Esophagus muscularis mucosa (tissue), 4 donors: ENCODE measurements around the gene ATP2B2.

Experiments
- EP300 ChIP-seq: sonication (generic); formaldehyde crosslinking; IDR thresholded peaks from one replicate; pipeline ENCODE4 v1.6.1; 2017; ENCODE audit warnings: antibody characterized with exemption
- POLR2A ChIP-seq: fragments of 450-650 bp; IDR thresholded peaks from one replicate; pipeline ENCODE4 v1.6.1; 2017; ENCODE audit warnings: antibody characterized with exemption, moderate library complexity, mild to moderate bottlenecking, low read depth
- POLR2AphosphoS5 ChIP-seq, 2 donors: sonication (generic); formaldehyde crosslinking; IDR thresholded peaks; one replicate each; pipeline ENCODE4 v1.6.1; 2017; ENCODE audit warnings: antibody characterized with exemption in 2 of 2
- TF ChIP-seq, protein P1 (sequence below), 3 experiments: fragments of 200-600 bp in 2 of 3; fragments of 450-650 bp in 1 of 3; sonication (generic) in 2 of 3; IDR thresholded peaks; one replicate each; pipeline ENCODE4 v1.5.1; 2017 to 2019; ENCODE audit warnings: antibody characterized with exemption in 3 of 3, mild to moderate bottlenecking in 2 of 3, moderate library complexity in 1 of 3

DNA sequence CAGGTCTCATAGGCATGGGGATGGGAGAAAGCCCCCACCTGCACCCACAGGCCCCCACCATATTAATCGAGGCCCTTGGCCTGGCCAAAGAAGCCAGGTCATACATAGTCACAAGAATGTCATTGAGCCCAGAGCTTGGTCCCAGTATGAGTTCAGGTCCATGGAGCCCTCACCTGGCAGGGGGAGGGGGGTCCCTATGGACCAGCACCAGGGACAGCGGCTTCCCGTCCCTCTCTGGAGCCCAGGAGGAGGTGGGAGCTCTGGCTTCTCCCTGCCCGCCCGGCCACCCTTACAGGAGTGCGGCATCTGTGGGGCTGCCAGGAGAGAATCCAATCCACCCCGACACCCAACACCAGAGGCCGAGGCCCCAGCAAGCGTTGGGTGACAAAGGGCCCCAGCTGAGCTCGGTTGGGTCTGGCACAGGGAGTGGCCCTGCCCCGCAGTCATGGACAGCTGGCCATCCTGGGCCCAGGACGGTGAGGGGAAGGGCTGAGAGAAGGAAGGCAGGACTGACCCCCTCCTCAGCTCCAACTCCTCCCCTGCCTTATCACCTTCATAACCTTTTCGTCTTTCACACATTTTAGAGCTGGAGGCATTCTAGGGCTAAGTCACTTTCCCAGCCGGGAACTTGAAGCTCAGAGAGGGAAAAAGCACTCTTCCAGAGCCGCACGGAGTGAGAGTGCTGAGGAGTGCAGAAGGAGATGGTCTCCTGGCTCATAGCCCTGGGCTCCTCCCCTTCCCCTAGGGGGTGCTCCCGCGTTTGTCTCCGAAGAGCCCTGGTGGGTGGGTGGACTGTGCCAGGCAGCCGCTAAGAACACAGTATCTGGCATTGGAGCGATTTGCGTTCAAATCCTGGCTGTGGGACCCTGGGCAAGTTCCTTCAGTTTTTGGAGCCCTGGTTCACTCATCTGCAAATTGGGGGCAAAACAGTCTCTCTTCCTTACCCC, 54.6 kb downstream of the ATP2B2 start:
- TF ChIP-seq, protein P1, sequence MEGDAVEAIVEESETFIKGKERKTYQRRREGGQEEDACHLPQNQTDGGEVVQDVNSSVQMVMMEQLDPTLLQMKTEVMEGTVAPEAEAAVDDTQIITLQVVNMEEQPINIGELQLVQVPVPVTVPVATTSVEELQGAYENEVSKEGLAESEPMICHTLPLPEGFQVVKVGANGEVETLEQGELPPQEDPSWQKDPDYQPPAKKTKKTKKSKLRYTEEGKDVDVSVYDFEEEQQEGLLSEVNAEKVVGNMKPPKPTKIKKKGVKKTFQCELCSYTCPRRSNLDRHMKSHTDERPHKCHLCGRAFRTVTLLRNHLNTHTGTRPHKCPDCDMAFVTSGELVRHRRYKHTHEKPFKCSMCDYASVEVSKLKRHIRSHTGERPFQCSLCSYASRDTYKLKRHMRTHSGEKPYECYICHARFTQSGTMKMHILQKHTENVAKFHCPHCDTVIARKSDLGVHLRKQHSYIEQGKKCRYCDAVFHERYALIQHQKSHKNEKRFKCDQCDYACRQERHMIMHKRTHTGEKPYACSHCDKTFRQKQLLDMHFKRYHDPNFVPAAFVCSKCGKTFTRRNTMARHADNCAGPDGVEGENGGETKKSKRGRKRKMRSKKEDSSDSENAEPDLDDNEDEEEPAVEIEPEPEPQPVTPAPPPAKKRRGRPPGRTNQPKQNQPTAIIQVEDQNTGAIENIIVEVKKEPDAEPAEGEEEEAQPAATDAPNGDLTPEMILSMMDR (IDR thresholded peaks at IDR 0.05), result no peak
- TF ChIP-seq POLR2A (no peak), EP300 (no peak), POLR2AphosphoS5 (IDR thresholded peaks at IDR 0.05) (no peak)
